NCI-H226 (cell line): ENCODE measurements around the gene RRH.

ENCODE experiments used
- DNase-seq: peaks from one replicate; pipeline ENCODE4 v3.0.0-alpha.2; 2015

RRH gene

GRCh38 chr4:109890076-109890475 lies 62.3 kb downstream of the RRH start:
- no peak for DNase-seq
